Parathyroid adenoma (tissue), 2 donors: ENCODE measurements around the gene DOCK2.
A peak's percentile ranks its signal among the peaks of the same experiment; 100 is the strongest.
"Not testable (repeated sequence)": the region's sequence is repeated elsewhere in the genome, so short reads cannot be mapped to it uniquely, and the experiment has no call there.

Experiments
- H2AFZ ChIP-seq: fragments of 300-600 bp; sonication (generic); one replicate; pipeline ENCODE4 v1.7.0; 2017; ENCODE audit warnings: antibody characterized with exemption, mild to moderate bottlenecking
- H3K27ac ChIP-seq: fragments of 300-600 bp; sonication (generic); one replicate; pipeline ENCODE4 v1.7.0; 2017
- H3K27me3 ChIP-seq: fragments of 300-600 bp; sonication (generic); one replicate; pipeline ENCODE4 v1.7.0; 2017; ENCODE audit warnings: low read length; ENCODE audit not compliant: control insufficient read depth, insufficient read depth
- H3K36me3 ChIP-seq: fragments of 300-600 bp; sonication (generic); one replicate; pipeline ENCODE4 v1.7.0; 2017; ENCODE audit warnings: low read length; ENCODE audit not compliant: control insufficient read depth, insufficient read depth
- H3K4me1 ChIP-seq: fragments of 300-600 bp; sonication (generic); one replicate; pipeline ENCODE4 v1.7.0; 2017; ENCODE audit warnings: control low read depth
- H3K4me2 ChIP-seq: fragments of 300-600 bp; sonication (generic); one replicate; pipeline ENCODE4 v1.7.0; 2017; ENCODE audit warnings: low read length
- H3K4me3 ChIP-seq: fragments of 300-600 bp; sonication (generic); one replicate; pipeline ENCODE4 v1.7.0; 2017; ENCODE audit warnings: low read depth, low read length
- H3K79me2 ChIP-seq: fragments of 300-600 bp; sonication (generic); one replicate; pipeline ENCODE4 v1.7.0; 2017; ENCODE audit warnings: control low read depth
- H3K9ac ChIP-seq: fragments of 300-600 bp; sonication (generic); one replicate; pipeline ENCODE4 v1.7.0; 2017; ENCODE audit warnings: mild to moderate bottlenecking
- H3K9me3 ChIP-seq: fragments of 300-600 bp; sonication (generic); one replicate; pipeline ENCODE4 v1.7.0; 2017; ENCODE audit warnings: low read length; ENCODE audit not compliant: control insufficient read depth
- TF ChIP-seq, protein P1 (sequence below): fragments of 300-600 bp; sonication (generic); IDR thresholded peaks from one replicate; pipeline ENCODE4 v1.7.0; 2017; ENCODE audit warnings: antibody characterized with exemption, mild to moderate bottlenecking
- donor health status: primary hyperparathyroidism.

DOCK2 gene

DNA sequence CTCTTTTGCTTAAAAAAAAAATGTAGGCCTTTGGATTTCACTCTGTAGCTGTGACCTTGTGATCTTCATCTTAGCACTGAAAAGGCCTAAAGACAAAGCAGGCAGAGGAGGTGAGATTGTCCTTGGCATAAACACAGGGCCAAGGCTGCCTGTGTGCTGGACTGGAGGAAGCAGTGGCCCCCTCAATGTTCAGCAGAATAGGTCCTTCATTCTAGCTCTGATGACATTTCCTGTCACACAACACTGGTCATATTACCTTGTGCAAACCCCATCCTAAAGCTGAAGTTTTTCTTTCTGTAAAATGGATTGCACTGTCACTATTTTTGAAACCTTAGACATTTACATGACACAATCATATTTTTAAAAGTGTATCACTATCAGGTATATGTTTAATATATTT lies 195.8 kb downstream of the DOCK2 start:
- Histone ChIP-seq H3K4me2 (no peak overlapping the region), H3K9ac (no peak overlapping the region), H3K27ac (no peak overlapping the region), H2AFZ (peak overlapping the region; percentile 33), H3K4me3 (no peak overlapping the region), H3K9me3 (no peaks in the 10 kb centered on the region), H3K4me1 (peaks cover 2% of the 10 kb centered on the region), H3K27me3 (no peaks in the 10 kb centered on the region), H3K79me2 (no peaks in the 10 kb centered on the region), H3K36me3 (no peaks in the 10 kb centered on the region)
- TF ChIP-seq, protein P1, sequence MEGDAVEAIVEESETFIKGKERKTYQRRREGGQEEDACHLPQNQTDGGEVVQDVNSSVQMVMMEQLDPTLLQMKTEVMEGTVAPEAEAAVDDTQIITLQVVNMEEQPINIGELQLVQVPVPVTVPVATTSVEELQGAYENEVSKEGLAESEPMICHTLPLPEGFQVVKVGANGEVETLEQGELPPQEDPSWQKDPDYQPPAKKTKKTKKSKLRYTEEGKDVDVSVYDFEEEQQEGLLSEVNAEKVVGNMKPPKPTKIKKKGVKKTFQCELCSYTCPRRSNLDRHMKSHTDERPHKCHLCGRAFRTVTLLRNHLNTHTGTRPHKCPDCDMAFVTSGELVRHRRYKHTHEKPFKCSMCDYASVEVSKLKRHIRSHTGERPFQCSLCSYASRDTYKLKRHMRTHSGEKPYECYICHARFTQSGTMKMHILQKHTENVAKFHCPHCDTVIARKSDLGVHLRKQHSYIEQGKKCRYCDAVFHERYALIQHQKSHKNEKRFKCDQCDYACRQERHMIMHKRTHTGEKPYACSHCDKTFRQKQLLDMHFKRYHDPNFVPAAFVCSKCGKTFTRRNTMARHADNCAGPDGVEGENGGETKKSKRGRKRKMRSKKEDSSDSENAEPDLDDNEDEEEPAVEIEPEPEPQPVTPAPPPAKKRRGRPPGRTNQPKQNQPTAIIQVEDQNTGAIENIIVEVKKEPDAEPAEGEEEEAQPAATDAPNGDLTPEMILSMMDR, result no peak

DNA sequence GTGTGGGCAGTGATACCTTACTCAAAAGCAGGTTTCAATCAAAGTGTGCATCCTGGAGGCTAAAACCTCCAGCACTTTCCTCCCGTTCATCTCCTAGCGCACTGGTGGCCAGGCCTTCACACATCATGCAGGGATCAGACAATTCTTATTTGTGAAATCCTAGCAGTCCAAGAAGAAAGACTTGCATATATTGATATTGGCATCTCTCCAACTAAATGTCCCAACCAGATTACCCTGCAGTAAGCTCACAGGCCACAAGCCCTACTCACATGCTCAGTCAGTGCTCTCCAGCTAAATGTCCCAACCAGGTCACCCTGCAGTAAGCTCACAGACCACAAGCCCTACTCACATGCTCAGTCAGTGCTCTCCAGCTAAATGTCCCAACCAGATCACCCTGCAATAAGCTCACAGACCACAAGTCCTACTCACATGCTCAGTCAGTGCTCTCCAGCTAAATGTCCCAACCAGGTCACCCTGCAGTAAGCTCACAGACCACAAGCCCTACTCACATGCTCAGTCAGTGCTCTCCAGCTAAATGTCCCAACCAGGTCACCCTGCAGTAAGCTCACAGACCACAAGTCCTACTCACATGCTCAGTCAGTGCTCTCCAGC lies 196.7 kb downstream of the DOCK2 start:
- not testable (repeated sequence) for H3K27me3 ChIP-seq, H3K4me2 ChIP-seq, H3K79me2 ChIP-seq, H3K4me1 ChIP-seq, H3K36me3 ChIP-seq, H3K27ac ChIP-seq, H3K9ac ChIP-seq, H3K9me3 ChIP-seq, H3K4me3 ChIP-seq, H2AFZ ChIP-seq

DNA sequence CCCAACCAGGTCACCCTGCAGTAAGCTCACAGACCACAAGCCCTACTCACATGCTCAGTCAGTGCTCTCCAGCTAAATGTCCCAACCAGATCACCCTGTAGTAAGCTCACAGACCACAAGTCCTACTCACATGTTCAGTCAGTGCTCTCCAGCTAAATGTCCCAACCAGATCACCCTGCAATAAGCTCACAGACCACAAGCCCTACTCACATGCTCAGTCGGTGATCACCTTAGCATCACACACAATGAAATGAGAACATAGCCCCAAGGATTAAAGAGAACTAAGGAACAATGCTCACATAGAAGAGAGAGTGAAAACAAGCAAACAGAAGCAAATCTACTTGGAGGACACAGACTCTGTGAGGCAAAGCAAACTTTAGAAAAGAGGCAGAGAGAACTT lies 197.5 kb downstream of the DOCK2 start:
- not testable (repeated sequence) for H2AFZ ChIP-seq, H3K27ac ChIP-seq, H3K4me2 ChIP-seq, H3K79me2 ChIP-seq, H3K27me3 ChIP-seq, H3K4me1 ChIP-seq, H3K9me3 ChIP-seq, H3K4me3 ChIP-seq, H3K9ac ChIP-seq, H3K36me3 ChIP-seq

DNA sequence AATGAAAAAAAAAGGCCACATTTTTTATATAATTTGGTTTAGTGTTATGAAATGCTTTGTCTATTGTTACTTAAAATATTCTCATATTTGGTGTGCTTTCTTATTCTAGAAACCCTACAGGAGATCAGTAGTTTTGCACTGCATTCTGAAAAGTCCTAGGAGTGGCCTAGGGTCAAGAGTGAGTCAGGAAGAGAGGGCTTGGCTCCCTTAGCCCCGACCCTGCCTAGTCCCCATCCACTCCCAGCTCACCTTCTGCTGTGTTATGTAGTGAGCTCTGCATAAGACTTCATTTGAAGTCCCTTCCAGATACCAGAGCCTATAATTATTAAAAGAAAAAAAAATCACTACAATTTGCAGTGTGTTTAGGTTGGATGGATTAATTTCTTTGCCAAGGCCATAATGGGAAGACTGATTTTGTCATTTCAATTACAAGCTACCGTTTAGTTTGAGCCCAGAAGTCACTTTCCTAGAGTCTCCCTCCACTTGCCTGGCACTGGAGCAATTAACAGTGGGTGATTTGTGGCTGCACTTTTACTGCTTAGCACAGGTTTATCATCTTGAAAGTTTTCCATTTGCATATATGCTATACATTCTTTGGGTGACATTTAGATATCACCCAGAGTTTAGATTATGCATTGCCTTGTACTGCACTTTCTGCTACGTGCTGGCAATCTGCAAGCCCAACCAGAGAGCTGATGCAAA lies 199.9 kb downstream of the DOCK2 start:
- H2AFZ ChIP-seq, result no peak overlapping the region

DNA sequence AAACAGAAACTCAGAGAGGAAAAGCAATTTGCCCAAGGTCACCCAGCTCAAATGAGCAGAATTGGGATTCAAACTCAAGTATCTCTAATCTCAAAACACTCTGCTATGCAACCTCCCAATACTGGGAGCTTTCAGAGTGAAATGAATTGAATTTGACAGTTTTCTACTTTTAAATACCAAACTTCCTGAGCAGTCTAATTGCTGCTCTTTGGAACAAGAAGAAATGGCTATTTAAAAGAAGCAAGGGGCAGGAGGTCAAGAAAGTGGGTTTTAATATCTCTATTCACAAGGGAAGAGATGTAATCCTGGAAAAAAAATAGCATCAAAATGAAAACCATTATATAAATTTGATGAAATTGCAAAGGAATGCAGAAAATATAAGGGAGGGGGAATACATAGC lies 200.6 kb downstream of the DOCK2 start:
- Histone ChIP-seq H2AFZ (no peak overlapping the region), H3K27ac (no peak overlapping the region), H3K4me2 (no peak overlapping the region), H3K4me3 (no peak overlapping the region), H3K9ac (no peak overlapping the region), H3K9me3 (no peaks in the 10 kb centered on the region), H3K27me3 (no peaks in the 10 kb centered on the region), H3K79me2 (no peaks in the 10 kb centered on the region), H3K36me3 (no peaks in the 10 kb centered on the region), H3K4me1 (no peaks in the 10 kb centered on the region)
- TF ChIP-seq, protein P1, result no peak

More for the DNA sequence above, 199.9 kb downstream of the DOCK2 start:
- Histone ChIP-seq H3K79me2 (no peaks in the 10 kb centered on the region), H3K4me3 (no peak overlapping the region), H3K9me3 (no peaks in the 10 kb centered on the region), H3K9ac (no peak overlapping the region), H3K36me3 (no peaks in the 10 kb centered on the region), H3K27ac (no peak overlapping the region), H3K4me2 (no peak overlapping the region), H3K27me3 (no peaks in the 10 kb centered on the region), H3K4me1 (peaks cover 2% of the 10 kb centered on the region)
- TF ChIP-seq, protein P1, result no peak
